GM04503 (cell line): Measurements from ENCODE around the gene SLC4A1AP.
"Not testable (repeated sequence)": the region's sequence is repeated elsewhere in the genome, so short reads cannot be mapped to it uniquely, and the experiment has no call there.

Source experiments
- DNase-seq: peaks from one replicate; pipeline ENCODE4 v3.0.0-alpha.2; 2012; ENCODE audit warnings: low read depth

SLC4A1AP gene

GRCh38 chr2:27663285-27664153, at the start of gene SLC4A1AP, which contains the start of gene SUPT7L:
Gene SLC4A1AP, plus strand, starts transcription at chr2:27663889. Its CDS starts 26 bp downstream, at chr2:27663915.
Gene SUPT7L, minus strand, starts transcription at chr2:27663614. Its CDS starts 1,422 bp downstream, at chr2:27662192.
- peak; percentile 66 for DNase-seq

GRCh38 chr2:27613985-27614384, 49.7 kb upstream of the SLC4A1AP start:
- DNase-seq: no peak

- DNase-seq: no peak
Observed at GRCh38 chr2:27615316-27615715, 48.4 kb upstream of the SLC4A1AP start.

- no peak for DNase-seq
Observed at GRCh38 chr2:27621524-27621923, 42.2 kb upstream of the SLC4A1AP start.

- peak; percentile 78 for DNase-seq
Observed at GRCh38 chr2:27622921-27623384, 40.7 kb upstream of the SLC4A1AP start.

GRCh38 chr2:27624943-27625342, 38.7 kb upstream of the SLC4A1AP start:
- DNase-seq: no peak

- DNase-seq: not testable (repeated sequence)
Observed at GRCh38 chr2:27626323-27626722, 37.4 kb upstream of the SLC4A1AP start.

- not testable (repeated sequence) for DNase-seq
Observed at GRCh38 chr2:27626921-27627320, 36.8 kb upstream of the SLC4A1AP start.

GRCh38 chr2:27627963-27628766, 35.5 kb upstream of the SLC4A1AP start:
- peak; percentile 66 for DNase-seq

- peak; percentile 71 for DNase-seq
Observed at GRCh38 chr2:27628767-27629709, 34.7 kb upstream of the SLC4A1AP start, which contains the start of the genes CCDC121 and GPN1. Gene CCDC121, minus strand, starts transcription at chr2:27629012. Its CDS starts 1,213 bp downstream, at chr2:27627799. Gene GPN1, plus strand, starts transcription at chr2:27629050. Its CDS starts 9 bp downstream, at chr2:27629059.

GRCh38 chr2:27630257-27630656, 33.4 kb upstream of the SLC4A1AP start:
- DNase-seq: not testable (repeated sequence)

- DNase-seq: no peak
Observed at GRCh38 chr2:27634291-27634690, 29.4 kb upstream of the SLC4A1AP start.

- DNase-seq: no peak
Observed at GRCh38 chr2:27636766-27637165, 26.9 kb upstream of the SLC4A1AP start.

- no peak for DNase-seq
Observed at GRCh38 chr2:27638037-27638637, 25.6 kb upstream of the SLC4A1AP start.

- peak; percentile 70 for DNase-seq
Observed at GRCh38 chr2:27638709-27639108, 25.0 kb upstream of the SLC4A1AP start.

- DNase-seq: no peak
Observed at GRCh38 chr2:27640722-27641245, 22.9 kb upstream of the SLC4A1AP start.

GRCh38 chr2:27645197-27645596, 18.5 kb upstream of the SLC4A1AP start:
- DNase-seq: no peak

GRCh38 chr2:27647289-27647688, 16.4 kb upstream of the SLC4A1AP start:
- DNase-seq: no peak

GRCh38 chr2:27647737-27648136, 16.0 kb upstream of the SLC4A1AP start:
- no peak for DNase-seq

- DNase-seq: no peak
Observed at GRCh38 chr2:27651056-27651455, 12.6 kb upstream of the SLC4A1AP start.

GRCh38 chr2:27652341-27652740, 11.3 kb upstream of the SLC4A1AP start:
- DNase-seq: no peak
